Stimulated activated memory B cell treated with anti-CD40 and anti-IgM and Interleukin-4, amounts not matched to agents 10 μg/mL and 1 μg/mL and 100 μg/mL, for 72 hours (primary cell): ENCODE results near the gene ASTN2.

Experiments used
- ATAC-seq: fragments of 150-1000 bp; cut with Tn5 transposase; 2 replicates; pipeline ENCODE4 v1.10.0; 2021
- H3K27ac Mint-ChIP-seq: one replicate; pipeline ENCODE4 v1.8.0; 2022; ENCODE audit warnings: mild to moderate bottlenecking, mixed read lengths
- H3K27me3 Mint-ChIP-seq: one replicate; pipeline ENCODE4 v1.8.0; 2022; ENCODE audit warnings: mixed read lengths
- H3K36me3 Mint-ChIP-seq: one replicate; pipeline ENCODE4 v1.8.0; 2022; ENCODE audit warnings: mixed read lengths
- H3K4me1 Mint-ChIP-seq: one replicate; pipeline ENCODE4 v1.8.0; 2022; ENCODE audit warnings: mixed read lengths
- H3K4me3 Mint-ChIP-seq: one replicate; pipeline ENCODE4 v1.8.0; 2022; ENCODE audit warnings: mild to moderate bottlenecking, moderate library complexity, mixed read lengths
- H3K9me3 Mint-ChIP-seq: one replicate; pipeline ENCODE4 v1.8.0; 2022; ENCODE audit warnings: mixed read lengths

ASTN2 gene

DNA sequence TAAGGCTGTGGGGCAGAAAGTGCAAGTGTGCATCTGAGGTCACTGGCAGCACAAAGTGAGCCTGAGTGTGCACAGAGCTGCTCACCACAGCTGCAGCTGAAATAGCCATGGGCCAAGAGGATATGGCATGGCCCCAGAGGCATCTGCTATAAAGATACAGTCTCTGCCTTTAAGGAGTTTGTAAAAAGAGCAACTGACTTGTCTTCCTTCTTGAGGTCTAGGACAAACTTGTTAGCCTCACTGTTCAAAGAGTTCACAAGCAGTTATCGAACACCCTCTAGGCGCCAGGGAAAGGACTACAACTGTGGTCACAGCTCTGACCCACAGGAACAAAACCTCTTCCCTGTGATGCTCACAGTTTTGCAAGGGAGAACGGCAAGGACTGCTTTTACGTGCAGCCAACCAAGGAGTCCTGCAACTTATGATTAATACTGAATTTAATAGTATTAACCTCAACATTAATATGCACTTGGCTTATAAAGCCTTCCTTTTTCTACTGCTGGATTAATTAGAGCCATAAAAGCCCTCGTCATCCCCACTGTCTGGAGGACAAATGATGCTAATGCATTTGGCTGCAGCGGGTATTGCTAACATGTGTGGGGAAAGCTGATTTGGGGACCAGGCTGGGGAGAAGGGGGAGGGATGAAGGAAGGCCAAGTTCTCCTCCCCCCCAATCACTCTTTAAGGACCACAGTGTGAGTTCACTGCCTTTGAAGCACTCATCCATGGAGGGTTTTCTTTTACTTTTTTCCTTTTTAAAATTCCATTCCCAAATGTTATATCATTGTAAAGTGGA is 917.6 kb downstream of the ASTN2 start:
- H3K9me3 Mint-ChIP-seq = peaks cover 5% of the 10 kb centered on the region
- H3K27ac Mint-ChIP-seq = no peak overlapping the region
- no peak overlapping the region for H3K4me3 Mint-ChIP-seq
- H3K4me1 Mint-ChIP-seq = peaks cover 3% of the 10 kb centered on the region
- no peaks in the 10 kb centered on the region for H3K36me3 Mint-ChIP-seq
- ATAC-seq = no peak
- H3K27me3 Mint-ChIP-seq = peaks cover 8% of the 10 kb centered on the region

DNA sequence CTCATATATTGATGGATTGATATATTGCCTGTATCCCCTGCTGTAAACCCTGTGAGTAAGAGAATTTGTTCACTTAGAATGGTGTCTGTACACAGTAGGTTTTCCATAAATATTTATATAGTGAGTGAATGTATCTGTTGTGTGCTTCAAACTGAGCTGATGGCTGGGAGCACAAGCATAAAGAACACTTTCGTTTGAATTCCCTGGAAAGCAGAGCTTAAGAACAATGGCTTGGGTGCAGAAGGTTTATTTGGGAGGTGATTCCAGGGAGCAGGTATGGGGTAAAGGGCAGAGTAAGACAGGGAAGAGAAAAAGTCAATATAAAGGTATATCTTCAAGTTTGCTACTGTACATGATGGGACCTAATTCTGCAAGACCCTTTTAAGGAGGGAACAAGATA is 918.7 kb downstream of the ASTN2 start:
- Mint-ChIP-seq H3K27me3 (peaks cover 8% of the 10 kb centered on the region), H3K4me3 (no peak overlapping the region), H3K36me3 (no peaks in the 10 kb centered on the region), H3K9me3 (no peaks in the 10 kb centered on the region), H3K4me1 (no peaks in the 10 kb centered on the region), H3K27ac (no peak overlapping the region)
- ATAC-seq = no peak

DNA sequence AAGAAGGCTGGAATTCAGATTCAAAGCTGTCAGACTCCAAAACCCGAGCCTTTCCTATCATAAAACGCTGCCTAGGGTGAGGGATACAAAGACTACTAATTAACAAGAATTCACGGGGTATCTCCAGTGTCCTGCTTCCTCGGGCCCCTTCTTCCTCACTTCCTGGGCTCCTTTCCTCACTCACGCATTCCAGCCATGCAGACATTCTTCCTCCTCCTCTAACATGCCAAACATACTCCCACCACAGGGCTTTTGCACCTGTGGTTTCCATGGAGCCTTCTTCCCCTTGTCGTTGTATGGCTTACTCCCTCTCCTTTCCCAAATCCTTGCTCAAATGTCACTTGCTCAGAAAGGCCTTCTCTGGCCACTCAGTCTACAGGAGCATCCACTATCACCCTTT is 919.1 kb downstream of the ASTN2 start:
- Mint-ChIP-seq H3K27ac (no peak overlapping the region), H3K27me3 (peaks cover 8% of the 10 kb centered on the region), H3K4me3 (no peak overlapping the region), H3K9me3 (no peaks in the 10 kb centered on the region), H3K36me3 (no peaks in the 10 kb centered on the region), H3K4me1 (no peaks in the 10 kb centered on the region)
- no peak for ATAC-seq

GRCh38 chr9:116494815-116495634 is 919.8 kb downstream of the ASTN2 start:
- ATAC-seq = no peak
- no peaks in the 10 kb centered on the region for H3K4me1 Mint-ChIP-seq
- no peaks in the 10 kb centered on the region for H3K9me3 Mint-ChIP-seq
- H3K4me3 Mint-ChIP-seq = no peak overlapping the region
- peaks cover 5% of the 10 kb centered on the region for H3K27me3 Mint-ChIP-seq
- no peaks in the 10 kb centered on the region for H3K36me3 Mint-ChIP-seq
- no peak overlapping the region for H3K27ac Mint-ChIP-seq

GRCh38 chr9:116493183-116493860 is 921.5 kb downstream of the ASTN2 start:
- Mint-ChIP-seq H3K4me1 (no peaks in the 10 kb centered on the region), H3K36me3 (no peaks in the 10 kb centered on the region), H3K9me3 (no peaks in the 10 kb centered on the region), H3K27ac (no peak overlapping the region), H3K4me3 (no peak overlapping the region), H3K27me3 (no peaks in the 10 kb centered on the region)
- ATAC-seq = no peak

GRCh38 chr9:116491659-116492058 is 923.2 kb downstream of the ASTN2 start:
- Mint-ChIP-seq H3K4me3 (no peak overlapping the region), H3K4me1 (no peaks in the 10 kb centered on the region), H3K9me3 (no peaks in the 10 kb centered on the region), H3K36me3 (no peaks in the 10 kb centered on the region), H3K27me3 (no peaks in the 10 kb centered on the region), H3K27ac (no peak overlapping the region)
- ATAC-seq = no peak

DNA sequence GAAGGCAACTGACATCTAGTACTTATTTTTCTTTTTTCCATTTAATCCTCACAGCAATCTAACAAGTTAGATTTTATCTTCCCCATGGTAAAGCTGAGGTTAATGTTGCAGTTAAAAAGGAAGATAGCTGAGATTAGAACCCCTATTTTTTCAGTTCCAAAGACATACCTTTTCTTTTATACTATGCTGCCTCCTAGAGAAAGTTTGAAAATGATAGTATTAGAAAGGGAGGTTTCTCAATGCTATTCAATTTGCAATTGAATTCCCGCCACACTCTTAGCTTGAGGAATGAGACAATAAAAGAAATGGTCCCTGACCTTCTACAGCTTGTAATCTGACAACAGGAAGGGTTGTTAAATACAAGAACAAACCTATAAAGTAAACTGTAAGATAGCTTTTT is 923.6 kb downstream of the ASTN2 start:
- no peak overlapping the region for H3K27ac Mint-ChIP-seq
- H3K9me3 Mint-ChIP-seq = no peaks in the 10 kb centered on the region
- no peaks in the 10 kb centered on the region for H3K36me3 Mint-ChIP-seq
- no peak overlapping the region for H3K4me3 Mint-ChIP-seq
- H3K27me3 Mint-ChIP-seq = no peaks in the 10 kb centered on the region
- H3K4me1 Mint-ChIP-seq = no peaks in the 10 kb centered on the region
- no peak for ATAC-seq

DNA sequence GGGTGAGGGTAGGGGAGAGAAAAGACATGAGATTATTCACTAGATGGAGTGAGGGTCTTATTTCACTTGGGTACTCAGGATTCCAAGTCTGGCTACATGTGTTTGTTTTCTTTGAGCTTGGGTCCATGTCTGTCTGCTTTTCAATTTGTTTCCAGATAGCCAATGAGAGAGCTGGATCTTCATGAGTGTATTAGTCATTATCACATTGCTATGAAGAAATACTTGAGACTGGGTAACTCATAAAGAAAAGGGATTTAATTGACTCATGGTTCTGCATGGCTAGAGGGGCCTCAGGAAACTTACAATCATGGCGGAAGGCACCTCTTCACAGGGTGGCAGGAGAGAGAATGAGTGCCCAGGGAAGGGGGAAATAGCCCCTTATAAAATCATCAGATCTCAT is 924.5 kb downstream of the ASTN2 start:
- no peak overlapping the region for H3K27ac Mint-ChIP-seq
- no peak for ATAC-seq
- no peaks in the 10 kb centered on the region for H3K27me3 Mint-ChIP-seq
- H3K36me3 Mint-ChIP-seq = no peaks in the 10 kb centered on the region
- no peaks in the 10 kb centered on the region for H3K4me1 Mint-ChIP-seq
- H3K4me3 Mint-ChIP-seq = no peak overlapping the region
- no peaks in the 10 kb centered on the region for H3K9me3 Mint-ChIP-seq

- Mint-ChIP-seq H3K36me3 (no peaks in the 10 kb centered on the region), H3K27ac (no peak overlapping the region), H3K4me1 (no peaks in the 10 kb centered on the region), H3K4me3 (no peak overlapping the region), H3K9me3 (no peaks in the 10 kb centered on the region), H3K27me3 (no peaks in the 10 kb centered on the region)
- ATAC-seq = no peak
Measured at GRCh38 chr9:116488373-116488772, 926.5 kb downstream of the ASTN2 start.

- no peaks in the 10 kb centered on the region for H3K27me3 Mint-ChIP-seq
- no peak overlapping the region for H3K4me3 Mint-ChIP-seq
- no peak overlapping the region for H3K27ac Mint-ChIP-seq
- peaks cover 9% of the 10 kb centered on the region for H3K36me3 Mint-ChIP-seq
- no peaks in the 10 kb centered on the region for H3K4me1 Mint-ChIP-seq
- no peaks in the 10 kb centered on the region for H3K9me3 Mint-ChIP-seq
- no peak for ATAC-seq
Measured at GRCh38 chr9:116484492-116485061, 930.3 kb downstream of the ASTN2 start.

DNA sequence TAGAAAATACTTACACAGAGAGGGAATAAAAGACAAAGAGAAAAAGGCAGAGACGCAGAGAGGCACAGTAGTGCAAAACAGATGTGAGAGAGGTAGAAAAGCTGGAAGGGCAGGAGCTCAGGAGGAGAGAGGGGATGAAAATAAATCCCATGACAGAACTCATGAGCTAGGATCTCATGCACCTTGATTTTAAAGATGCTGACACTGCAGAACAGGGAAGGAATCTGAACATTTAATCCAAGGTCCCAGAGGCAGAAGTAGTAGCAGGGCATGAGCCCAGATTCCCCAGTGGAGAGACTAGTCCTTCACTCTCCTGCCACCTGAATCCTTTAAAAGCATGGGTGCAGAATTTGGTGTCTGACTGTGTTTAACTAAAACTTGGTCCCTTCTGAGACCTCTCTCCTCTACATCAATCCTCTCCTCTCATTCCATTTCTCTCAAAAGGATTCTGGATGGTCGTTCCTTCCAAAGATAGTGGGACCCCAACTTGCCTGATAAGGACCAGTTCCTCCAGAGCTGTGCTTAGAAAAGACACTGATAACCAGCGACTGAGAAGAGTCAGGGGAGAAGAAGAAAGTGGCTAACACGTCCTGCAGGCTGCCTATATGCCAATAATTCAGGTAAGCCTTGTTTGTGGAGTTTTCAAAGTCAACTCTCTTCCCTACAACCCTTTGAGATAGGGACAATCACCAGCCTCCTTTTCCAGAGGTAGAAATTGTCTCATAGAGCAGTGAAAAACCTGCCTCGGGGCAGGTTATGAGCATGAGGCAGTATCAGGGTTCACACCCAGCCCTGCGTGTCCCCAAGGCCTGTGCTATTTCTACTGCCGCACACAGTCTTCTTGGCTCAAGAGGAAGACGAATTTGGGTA is 931.0 kb downstream of the ASTN2 start:
- Mint-ChIP-seq H3K9me3 (no peaks in the 10 kb centered on the region), H3K4me3 (no peak overlapping the region), H3K36me3 (peaks cover 14% of the 10 kb centered on the region), H3K27ac (no peak overlapping the region), H3K27me3 (no peaks in the 10 kb centered on the region), H3K4me1 (no peaks in the 10 kb centered on the region)
- no peak for ATAC-seq

DNA sequence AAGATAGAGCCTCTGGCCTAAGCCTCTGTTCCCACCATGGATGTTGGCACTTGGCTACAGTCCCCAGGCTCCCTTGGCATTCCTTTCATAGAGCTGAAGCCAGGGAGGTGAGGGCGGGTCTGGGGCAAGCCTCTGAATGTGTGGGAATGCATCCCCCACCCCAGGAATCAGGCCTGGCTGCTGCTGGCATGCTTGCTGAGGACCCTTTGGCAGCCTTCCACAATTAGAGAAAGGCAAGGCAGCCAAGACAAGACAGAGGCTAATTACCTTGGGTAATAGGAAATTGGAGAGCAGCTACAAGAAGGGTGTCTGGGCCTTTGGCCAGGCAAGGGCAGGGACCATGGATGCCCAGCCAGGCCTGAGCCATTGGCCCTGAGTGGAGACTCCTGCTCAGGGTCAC is 932.1 kb downstream of the ASTN2 start:
- peaks cover 18% of the 10 kb centered on the region for H3K36me3 Mint-ChIP-seq
- H3K27ac Mint-ChIP-seq = no peak overlapping the region
- no peak overlapping the region for H3K4me3 Mint-ChIP-seq
- peaks cover 2% of the 10 kb centered on the region for H3K4me1 Mint-ChIP-seq
- ATAC-seq = no peak
- H3K27me3 Mint-ChIP-seq = peaks cover 3% of the 10 kb centered on the region
- peaks cover 2% of the 10 kb centered on the region for H3K9me3 Mint-ChIP-seq

GRCh38 chr9:116480700-116481099 is 934.2 kb downstream of the ASTN2 start:
- Mint-ChIP-seq H3K36me3 (peaks cover 34% of the 10 kb centered on the region), H3K27ac (no peak overlapping the region)

GRCh38 chr9:116479967-116480366 is 934.9 kb downstream of the ASTN2 start:
- H3K4me1 Mint-ChIP-seq = peaks cover 5% of the 10 kb centered on the region
- H3K27me3 Mint-ChIP-seq = peaks cover 9% of the 10 kb centered on the region
- peaks cover 38% of the 10 kb centered on the region for H3K36me3 Mint-ChIP-seq
- H3K4me3 Mint-ChIP-seq = no peak overlapping the region
- peaks cover 4% of the 10 kb centered on the region for H3K9me3 Mint-ChIP-seq
- H3K27ac Mint-ChIP-seq = no peak overlapping the region
- ATAC-seq = no peak

More at GRCh38 chr9:116480700-116481099, 934.2 kb downstream of the ASTN2 start:
- peaks cover 5% of the 10 kb centered on the region for H3K4me1 Mint-ChIP-seq
- no peak overlapping the region for H3K4me3 Mint-ChIP-seq
- peaks cover 9% of the 10 kb centered on the region for H3K27me3 Mint-ChIP-seq
- ATAC-seq = no peak
- H3K9me3 Mint-ChIP-seq = peaks cover 4% of the 10 kb centered on the region
